NCI-H2107 treated with DMSO at 0.1 percent for 48 hours (cell line): ENCODE results near the gene AAR2.

Experiments
- DNase-seq: peaks from one replicate; lab custom pipeline; 2025; ENCODE audit not compliant: unreplicated experiment; lab: John Stamatoyannopoulos, UW

AAR2 gene, protein sequence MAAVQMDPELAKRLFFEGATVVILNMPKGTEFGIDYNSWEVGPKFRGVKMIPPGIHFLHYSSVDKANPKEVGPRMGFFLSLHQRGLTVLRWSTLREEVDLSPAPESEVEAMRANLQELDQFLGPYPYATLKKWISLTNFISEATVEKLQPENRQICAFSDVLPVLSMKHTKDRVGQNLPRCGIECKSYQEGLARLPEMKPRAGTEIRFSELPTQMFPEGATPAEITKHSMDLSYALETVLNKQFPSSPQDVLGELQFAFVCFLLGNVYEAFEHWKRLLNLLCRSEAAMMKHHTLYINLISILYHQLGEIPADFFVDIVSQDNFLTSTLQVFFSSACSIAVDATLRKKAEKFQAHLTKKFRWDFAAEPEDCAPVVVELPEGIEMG

DNA sequence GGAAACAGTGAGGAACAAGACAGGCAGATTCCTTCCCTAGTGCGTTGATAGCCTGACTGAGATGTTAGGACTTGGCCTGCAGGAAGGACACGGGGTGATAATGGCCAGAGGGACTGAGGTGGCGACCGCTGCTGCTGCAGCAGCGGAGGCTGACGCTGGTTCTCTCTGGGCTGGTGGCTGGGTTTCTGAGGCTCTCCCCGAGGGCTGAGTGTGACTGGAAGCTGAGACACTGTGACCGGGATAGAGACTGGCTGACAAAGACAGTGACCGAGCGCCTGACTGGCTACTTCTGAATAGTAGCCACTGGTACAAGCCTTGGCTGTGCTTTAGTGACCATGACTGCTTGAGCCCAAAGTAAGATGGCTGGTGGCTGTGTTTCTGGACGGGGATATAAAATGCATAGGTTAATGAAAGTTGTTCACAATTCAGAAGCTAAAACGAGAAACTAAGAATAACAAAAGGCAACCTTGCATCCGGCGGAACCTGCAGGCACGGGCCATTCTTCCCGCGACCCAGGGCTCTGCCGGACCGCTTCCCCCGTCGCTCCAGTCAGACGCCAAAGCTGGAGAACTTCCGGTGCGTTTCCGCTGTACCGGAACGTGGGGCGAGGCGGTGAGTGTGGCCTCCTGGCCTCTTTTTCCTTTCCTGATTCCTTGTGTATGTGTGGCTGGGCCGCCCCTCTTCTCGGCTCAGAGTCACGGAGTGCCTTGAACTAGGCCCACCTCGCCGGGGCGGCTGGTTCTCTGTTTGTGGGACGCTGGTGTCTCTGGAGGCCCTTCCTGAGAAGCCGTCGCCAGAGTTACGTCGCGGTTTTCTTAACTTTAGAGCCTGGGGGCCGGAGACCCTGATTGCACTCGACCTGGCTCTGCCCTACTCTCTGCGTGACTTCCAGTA, at the start of gene AAR2:
TSS of gene AAR2 (plus strand) at position 587 of the 894 bp plus-strand sequence. CDS start 3,391 bp downstream, outside the sequence.
- peak; percentile 19 for DNase-seq

DNA sequence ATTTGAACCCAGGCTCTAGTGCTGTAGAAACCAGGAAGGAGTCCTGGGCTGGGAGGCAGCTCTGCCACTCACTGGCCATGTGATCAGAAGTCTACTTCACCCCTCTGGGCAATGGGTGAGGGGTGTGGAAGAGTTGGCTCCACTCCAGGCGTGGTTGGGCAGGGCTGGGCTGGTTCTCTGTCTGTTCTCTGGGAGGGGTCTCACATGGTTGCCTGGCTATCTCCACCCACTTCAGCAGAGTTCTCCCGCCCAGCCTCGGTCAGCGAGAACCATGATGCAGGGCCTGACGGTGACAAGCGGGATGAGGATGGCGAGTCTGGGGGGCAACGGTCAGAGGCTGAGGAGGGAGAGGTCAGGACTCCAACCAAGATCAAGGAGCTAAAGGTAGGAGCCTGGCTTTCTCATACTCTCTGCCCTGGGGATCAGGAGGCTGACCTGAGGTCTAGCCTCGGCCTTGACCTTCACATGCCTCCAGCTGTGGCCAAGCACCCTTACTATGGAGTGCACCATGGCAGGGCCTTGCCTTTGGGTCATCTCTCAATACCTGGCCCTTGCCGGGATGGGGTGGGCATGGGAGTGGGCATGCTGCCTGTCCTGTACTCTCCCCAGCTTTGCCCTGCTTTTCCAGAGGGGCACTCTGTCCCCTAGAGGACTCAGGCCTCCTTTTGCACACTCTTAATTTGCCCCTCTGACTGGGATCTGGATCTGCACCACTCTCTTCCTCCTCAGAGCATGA, 42.1 kb upstream of the AAR2 start:
- no peak for DNase-seq

- no peak for DNase-seq
Measured at GRCh38 chr20:36196676-36197075, 39.6 kb upstream of the AAR2 start.

- no peak for DNase-seq
Measured at GRCh38 chr20:36197271-36197670, 39.0 kb upstream of the AAR2 start.

DNA sequence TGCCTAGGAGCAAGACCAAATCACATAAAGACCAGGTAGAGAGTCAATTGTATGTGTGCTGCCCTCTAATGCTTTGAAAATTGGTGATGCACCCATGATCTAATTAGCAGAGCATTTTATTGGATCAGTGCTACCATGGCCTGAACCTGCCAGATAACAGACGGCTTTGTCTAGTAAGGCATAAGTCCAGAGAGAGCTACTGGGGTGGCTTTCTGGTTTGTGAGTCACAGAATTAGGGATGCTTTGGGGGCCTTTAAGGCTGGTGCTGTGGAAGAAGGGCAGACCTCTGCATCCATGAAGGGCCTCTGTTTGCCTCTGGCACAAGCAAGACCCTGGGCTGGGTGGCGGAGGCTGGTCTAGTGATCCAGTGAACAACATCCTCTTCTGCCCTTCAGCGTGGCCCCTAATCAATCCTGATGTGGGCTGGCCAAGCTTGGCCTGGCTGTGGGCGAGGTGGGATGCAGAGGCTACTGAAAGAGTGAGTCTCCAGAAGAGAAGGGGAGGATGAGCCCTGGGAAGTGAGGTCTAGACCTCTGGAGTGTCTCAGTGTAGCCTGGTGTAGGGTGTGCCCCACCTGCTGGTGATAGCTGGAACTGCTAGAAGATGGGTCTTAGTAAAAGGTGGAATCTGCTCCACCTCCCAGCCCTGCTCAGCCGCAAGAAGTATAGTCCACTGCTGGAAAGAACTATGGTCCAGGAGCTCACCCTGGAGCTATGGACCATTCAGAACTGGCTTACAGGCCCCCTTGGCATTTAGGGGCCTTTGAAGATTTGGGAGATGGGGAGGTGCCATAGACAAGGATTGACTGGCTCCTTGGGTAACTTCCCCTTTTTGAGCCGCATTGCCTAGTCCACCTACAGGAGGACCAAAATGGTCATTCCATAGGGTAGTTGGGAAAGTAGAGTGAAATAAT, 36.7 kb upstream of the AAR2 start:
- DNase-seq = peak; percentile 47

- DNase-seq = no peak
Measured at GRCh38 chr20:36200451-36200850, 35.8 kb upstream of the AAR2 start.

GRCh38 chr20:36201198-36201597, 35.1 kb upstream of the AAR2 start:
- DNase-seq = no peak

GRCh38 chr20:36202891-36203338, 33.4 kb upstream of the AAR2 start:
- peak; percentile 25 for DNase-seq

- DNase-seq = no peak
Measured at GRCh38 chr20:36203861-36204260, 32.4 kb upstream of the AAR2 start.

DNA sequence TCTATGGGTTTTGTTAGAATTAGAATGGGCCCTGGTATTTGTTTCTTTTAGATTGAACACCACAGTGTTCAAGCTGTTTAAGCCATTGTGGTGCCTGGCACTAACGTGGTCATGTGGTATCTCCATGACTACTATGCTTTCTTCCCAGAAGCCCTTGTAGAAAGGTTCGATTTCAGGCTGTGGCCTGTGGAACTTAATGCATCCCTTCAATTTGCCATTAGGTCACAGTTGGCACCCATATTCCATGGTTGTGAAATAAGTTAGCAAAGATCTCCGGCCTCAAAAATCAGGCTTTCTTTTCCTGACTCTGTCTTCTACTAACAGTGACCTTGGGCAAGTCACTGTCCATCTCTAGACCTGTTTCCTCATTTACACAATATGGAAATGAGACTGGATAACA, 31.3 kb upstream of the AAR2 start:
- no peak for DNase-seq

GRCh38 chr20:36206068-36206467, 30.2 kb upstream of the AAR2 start:
- no peak for DNase-seq

DNA sequence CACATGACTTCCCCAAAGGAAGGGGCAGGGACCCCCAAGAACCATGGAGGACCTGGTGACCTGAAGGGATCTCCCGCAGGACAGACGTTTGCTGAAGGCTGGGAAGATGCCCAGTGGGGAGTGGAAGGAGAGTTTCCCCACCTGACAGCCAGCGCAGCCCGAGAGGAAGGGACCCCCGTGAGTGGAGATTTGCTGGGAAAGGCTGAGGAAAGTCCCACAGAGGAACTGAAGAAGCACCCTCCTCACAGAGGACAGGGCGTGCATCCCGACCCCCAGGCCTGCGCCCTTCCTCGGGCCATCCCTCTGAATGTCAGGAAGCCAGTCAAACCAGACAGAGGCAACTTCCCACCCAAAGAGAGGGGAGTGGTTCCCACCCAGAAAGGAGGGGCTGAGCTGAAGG, 29.6 kb upstream of the AAR2 start:
- no peak for DNase-seq

DNA sequence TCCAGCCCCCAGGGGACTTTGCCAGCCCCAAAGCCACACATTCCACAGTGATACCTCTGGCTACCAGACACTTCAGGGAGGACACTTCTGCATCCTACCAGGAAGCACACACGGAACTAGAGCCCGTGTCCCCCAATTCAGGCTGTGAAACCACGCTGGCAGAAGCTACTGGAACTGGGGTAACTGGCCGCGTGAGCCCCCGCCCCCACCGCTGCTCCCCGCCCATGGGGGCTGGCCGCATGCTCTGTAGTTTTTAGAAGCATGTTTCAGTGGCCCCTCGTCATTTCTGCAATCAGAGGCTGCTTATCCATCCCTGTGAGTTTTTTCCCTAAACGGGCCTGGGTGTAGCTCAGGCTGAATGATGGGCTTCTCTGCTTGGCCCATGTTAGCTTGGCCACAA, 28.7 kb upstream of the AAR2 start:
- no peak for DNase-seq

GRCh38 chr20:36208257-36208656, 28.0 kb upstream of the AAR2 start:
- no peak for DNase-seq

- no peak for DNase-seq
Measured at GRCh38 chr20:36210436-36211021, 25.7 kb upstream of the AAR2 start.

DNA sequence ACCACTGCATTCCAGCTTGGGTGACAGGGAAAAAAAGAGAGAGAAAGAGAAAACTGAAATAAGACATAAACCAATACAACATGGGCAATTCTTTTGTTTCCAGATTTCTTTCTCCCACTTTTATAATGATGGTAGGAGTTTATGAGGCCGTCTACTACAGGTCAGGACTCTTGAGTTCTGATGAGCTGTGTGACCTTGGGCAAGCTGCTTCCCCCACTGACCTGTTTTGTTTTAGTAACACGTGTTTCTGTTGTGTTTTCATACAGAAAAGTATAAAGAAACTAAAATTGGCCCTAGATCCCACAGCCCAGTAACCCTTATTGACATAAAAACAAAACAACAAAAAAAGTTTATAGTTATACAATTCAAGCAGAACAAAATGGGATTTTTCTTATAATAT, 22.9 kb upstream of the AAR2 start:
- DNase-seq = no peak

GRCh38 chr20:36214684-36215256, 21.5 kb upstream of the AAR2 start:
- DNase-seq = no peak

- no peak for DNase-seq
Measured at GRCh38 chr20:36215778-36216177, 20.5 kb upstream of the AAR2 start.

GRCh38 chr20:36216314-36217025, 19.8 kb upstream of the AAR2 start:
- DNase-seq = no peak
